Lung (tissue), 12 donors: ENCODE data around the gene HNF4A. TPM values are rescaled to one million over a fixed set of nuclear protein-coding genes. Genes with fewer than 3 reads are reported as not detected.

Experiments used
- ATAC-seq: fragments of 200-7000 bp; cut with Tn5 transposase; one replicate; pipeline ENCODE4 v1.9.1; 2020; ENCODE audit warnings: moderate number of reproducible peaks; ENCODE audit not compliant: insufficient read depth, low FRiP score
- DNase-seq, 3 donors: peaks; one replicate each; pipeline ENCODE4 v3.0.0-alpha.2; 2013 to 2017
- H3K27ac ChIP-seq, 2 donors: one replicate each; pipeline ENCODE4 v1.5.1; 2013; ENCODE audit warnings: mild to moderate bottlenecking in 2 of 2, moderate library complexity in 2 of 2, control low read depth in 1 of 2, inconsistent platforms in 1 of 2, low read depth in 1 of 2, low read length in 1 of 2
- H3K27me3 ChIP-seq, 3 donors: one replicate each; pipeline ENCODE4 v1.5.1; 2013; ENCODE audit warnings: low read length in 2 of 3; ENCODE audit not compliant: control insufficient read depth in 3 of 3, insufficient read depth in 3 of 3
- H3K36me3 ChIP-seq, 4 donors: one replicate each; pipeline ENCODE4 v1.5.1; 2013; ENCODE audit warnings: low read length in 4 of 4, mild to moderate bottlenecking in 1 of 4, moderate library complexity in 1 of 4; ENCODE audit not compliant: control insufficient read depth in 4 of 4, insufficient read depth in 4 of 4
- H3K4me1 ChIP-seq, 5 donors: one replicate each; pipeline ENCODE4 v1.5.1; 2013; ENCODE audit warnings: low read length in 5 of 5, mild to moderate bottlenecking in 2 of 5, moderate library complexity in 1 of 5; ENCODE audit not compliant: control insufficient read depth in 5 of 5, insufficient read depth in 5 of 5
- H3K4me3 ChIP-seq: one replicate; pipeline ENCODE4 v1.5.1; 2013; ENCODE audit warnings: mild to moderate bottlenecking, control low read depth, moderate library complexity
- H3K9ac ChIP-seq, 2 donors: one replicate each; pipeline ENCODE4 v1.5.1; 2013; ENCODE audit warnings: low read length in 2 of 2, control low read depth in 1 of 2; ENCODE audit not compliant: insufficient read depth in 1 of 2
- H3K9me3 ChIP-seq, 4 donors: one replicate each; pipeline ENCODE4 v1.5.1; 2013; ENCODE audit warnings: low read length in 3 of 4, mild to moderate bottlenecking in 1 of 4, moderate library complexity in 1 of 4; ENCODE audit not compliant: control insufficient read depth in 4 of 4, insufficient read depth in 3 of 4
- WGBS, 2 donors: extraction: QIAGEN DNeasy Blood & Tissue Kit; methylation state at CpG; one replicate each; pipeline ENCODE4 v1.1.7; 2013; 5-methylcytosine and 5-hydroxymethylcytosine counted together
- polyA plus RNA-seq, 2 donors: library from polyadenylated mRNA; stranded (reverse); fragments of 200-250 nt; gene quantifications; one replicate each; pipeline ENCODE4 v1.2.1, GENCODE V29; 2013
- total RNA-seq, 2 donors: library from RNA; depleted of rRNA in 1 of 2; stranded (reverse); fragments of >200 nt in 1 of 2; gene quantifications; one replicate each; pipeline ENCODE4 v1.2.1, GENCODE V29; 2014 to 2021
- TF ChIP-seq, protein P1 (sequence below): IDR thresholded peaks from 2 replicates; pipeline ENCODE4 v1.5.1; 2012; ENCODE audit warnings: mild to moderate bottlenecking; ENCODE audit errors: control extremely low read depth, extremely low read depth
- donor health status: control.
- donor health status: control.
- donor health status: Bipolar disorder and iron deficiency.
- donor health status: healthy.
- donor health status: DM: yes; HTN: yes; CAD: no.

Gene HNF4A
- total and polyA plus RNA-seq, 4 donors = 0.14 to 1.3 (median 0.41) TPM

DNA sequence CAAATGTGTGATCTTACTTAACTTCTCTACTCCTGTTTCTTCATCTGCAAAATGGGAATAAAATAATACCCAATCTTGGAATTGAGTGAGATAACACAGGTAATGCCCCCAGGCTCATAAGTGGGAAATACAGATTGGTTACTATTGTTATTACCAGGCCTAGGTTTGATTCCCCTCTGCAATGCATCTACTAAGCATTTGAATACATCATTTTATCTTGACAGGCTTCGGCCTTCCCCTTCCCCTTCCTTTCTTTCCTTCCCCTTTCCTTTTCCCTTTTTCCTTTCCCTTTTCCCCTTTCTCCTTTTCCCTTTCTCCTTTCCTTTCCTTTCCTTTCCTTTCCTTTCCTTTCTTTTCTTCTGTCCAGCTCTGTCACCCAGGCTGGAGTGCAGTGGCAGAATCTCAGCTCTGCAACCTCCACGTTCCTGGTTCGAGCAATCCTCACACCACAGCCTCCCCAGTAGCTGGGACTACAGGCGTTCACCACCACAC lies 7.3 kb upstream of the HNF4A start:
- Histone ChIP-seq H3K9me3 (no peaks in the 10 kb centered on the region), H3K9ac (no peak overlapping the region), H3K4me3 (no peak overlapping the region), H3K27me3 (no peaks in the 10 kb centered on the region), H3K36me3 (no peaks in the 10 kb centered on the region), H3K27ac (no peak overlapping the region), H3K4me1 (no peaks in the 10 kb centered on the region)
- ATAC-seq = no peak
- no peak for DNase-seq
- TF ChIP-seq, protein P1, sequence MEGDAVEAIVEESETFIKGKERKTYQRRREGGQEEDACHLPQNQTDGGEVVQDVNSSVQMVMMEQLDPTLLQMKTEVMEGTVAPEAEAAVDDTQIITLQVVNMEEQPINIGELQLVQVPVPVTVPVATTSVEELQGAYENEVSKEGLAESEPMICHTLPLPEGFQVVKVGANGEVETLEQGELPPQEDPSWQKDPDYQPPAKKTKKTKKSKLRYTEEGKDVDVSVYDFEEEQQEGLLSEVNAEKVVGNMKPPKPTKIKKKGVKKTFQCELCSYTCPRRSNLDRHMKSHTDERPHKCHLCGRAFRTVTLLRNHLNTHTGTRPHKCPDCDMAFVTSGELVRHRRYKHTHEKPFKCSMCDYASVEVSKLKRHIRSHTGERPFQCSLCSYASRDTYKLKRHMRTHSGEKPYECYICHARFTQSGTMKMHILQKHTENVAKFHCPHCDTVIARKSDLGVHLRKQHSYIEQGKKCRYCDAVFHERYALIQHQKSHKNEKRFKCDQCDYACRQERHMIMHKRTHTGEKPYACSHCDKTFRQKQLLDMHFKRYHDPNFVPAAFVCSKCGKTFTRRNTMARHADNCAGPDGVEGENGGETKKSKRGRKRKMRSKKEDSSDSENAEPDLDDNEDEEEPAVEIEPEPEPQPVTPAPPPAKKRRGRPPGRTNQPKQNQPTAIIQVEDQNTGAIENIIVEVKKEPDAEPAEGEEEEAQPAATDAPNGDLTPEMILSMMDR = no peak
- 90 to 92% methylated on average over 4 of the region's 4 CpGs for WGBS, 2 donors

GRCh38 chr20:44349349-44349748 lies 6.2 kb upstream of the HNF4A start:
- ATAC-seq (no peak), DNase-seq (no peak)
- Histone ChIP-seq H3K9ac (no peak overlapping the region), H3K4me3 (no peak overlapping the region), H3K36me3 (no peaks in the 10 kb centered on the region), H3K27me3 (no peaks in the 10 kb centered on the region), H3K4me1 (no peaks in the 10 kb centered on the region), H3K9me3 (no peaks in the 10 kb centered on the region), H3K27ac (no peak overlapping the region)
- TF ChIP-seq, protein P1 = no peak
- 66 to 76% methylated on average over 3 of the region's 3 CpGs for WGBS, 2 donors

- ATAC-seq (no peak), DNase-seq (no peak)
- Histone ChIP-seq H3K27ac (no peak overlapping the region), H3K9ac (no peak overlapping the region), H3K4me3 (no peak overlapping the region), H3K27me3 (no peaks in the 10 kb centered on the region), H3K4me1 (no peaks in the 10 kb centered on the region), H3K36me3 (no peaks in the 10 kb centered on the region), H3K9me3 (no peaks in the 10 kb centered on the region)
- 88 to 90% methylated on average over 6 of the region's 6 CpGs for WGBS, 2 donors
- TF ChIP-seq, protein P1 = no peak
Observed at GRCh38 chr20:44350567-44350966, 4.9 kb upstream of the HNF4A start.

GRCh38 chr20:44354979-44355497 lies 461 bp upstream of the HNF4A start:
- H3K4me3 ChIP-seq = no peak overlapping the region
- no peaks in the 10 kb centered on the region for H3K36me3 ChIP-seq
- no peaks in the 10 kb centered on the region for H3K27me3 ChIP-seq
- no peak for DNase-seq
- WGBS, 2 donors = 80 to 87% methylated on average over 6 of the region's 6 CpGs
- no peak overlapping the region for H3K27ac ChIP-seq
- no peaks in the 10 kb centered on the region for H3K9me3 ChIP-seq
- TF ChIP-seq, protein P1 = no peak
- peaks cover 0 to 36% (median 16%) of the 10 kb centered on the region in 5 donors for H3K4me1 ChIP-seq
- H3K9ac ChIP-seq = no peak overlapping the region
- ATAC-seq = no peak
